ENCODE measurements around the gene GNG14. TPM values are rescaled to one million over a fixed set of nuclear protein-coding genes. Genes with fewer than 3 reads are reported as not detected.
A peak's percentile ranks its signal among the peaks of the same experiment; 100 is the strongest.
"Not testable (repeated sequence)": the region's sequence is repeated elsewhere in the genome, so short reads cannot be mapped to it uniquely, and the experiment has no call there.

The GNG14 gene
- total RNA-seq, 1 experiment from 2014 or later: not detected

GRCh38 chr19:12696366-12697335 is 8.9 kb downstream of the GNG14 start, which contains the start of gene FBXW9:
TSS of gene FBXW9 (minus strand) at chr19:12696631. CDS start at chr19:12696581, 50 bp downstream.
- DNase-seq (ENCODE audit: low spot score): peak; percentile 90

- DNase-seq (ENCODE audit: low spot score): not testable (repeated sequence)
Measured at GRCh38 chr19:12697425-12697824, 9.6 kb downstream of the GNG14 start.

- DNase-seq (ENCODE audit: low spot score): no peak
Measured at GRCh38 chr19:12698138-12698537, 10.3 kb downstream of the GNG14 start.

- DNase-seq (ENCODE audit: low spot score): no peak
Measured at GRCh38 chr19:12701596-12702282, 13.9 kb downstream of the GNG14 start.

GRCh38 chr19:12703046-12703445 is 15.2 kb downstream of the GNG14 start:
- no peak for DNase-seq (ENCODE audit: low spot score)

- no peak for DNase-seq (ENCODE audit: low spot score)
Measured at GRCh38 chr19:12705169-12705568, 17.4 kb downstream of the GNG14 start.

- DNase-seq (ENCODE audit: low spot score): no peak
Measured at GRCh38 chr19:12705654-12706331, 18.0 kb downstream of the GNG14 start.

- no peak for DNase-seq (ENCODE audit: low spot score)
Measured at GRCh38 chr19:12706332-12706718, 18.5 kb downstream of the GNG14 start.

GRCh38 chr19:12708641-12709040 is 20.8 kb downstream of the GNG14 start:
- DNase-seq (ENCODE audit: low spot score): no peak

- DNase-seq (ENCODE audit: low spot score): no peak
Measured at GRCh38 chr19:12711187-12711586, 23.4 kb downstream of the GNG14 start.

- DNase-seq (ENCODE audit: low spot score): not testable (repeated sequence)
Measured at GRCh38 chr19:12712077-12712476, 24.3 kb downstream of the GNG14 start.

GRCh38 chr19:12713304-12713703 is 25.5 kb downstream of the GNG14 start:
- DNase-seq (ENCODE audit: low spot score): not testable (repeated sequence)

- DNase-seq (ENCODE audit: low spot score): no peak
Measured at GRCh38 chr19:12715102-12715501, 27.3 kb downstream of the GNG14 start.

- no peak for DNase-seq (ENCODE audit: low spot score)
Measured at GRCh38 chr19:12715929-12716328, 28.1 kb downstream of the GNG14 start.

GRCh38 chr19:12720296-12720695 is 32.5 kb downstream of the GNG14 start:
- DNase-seq (ENCODE audit: low spot score): no peak

GRCh38 chr19:12720851-12721655 is 33.3 kb downstream of the GNG14 start:
- no peak for DNase-seq (ENCODE audit: low spot score)

GRCh38 chr19:12721656-12722565 is 34.1 kb downstream of the GNG14 start:
- DNase-seq (ENCODE audit: low spot score): peak; percentile 28

- DNase-seq (ENCODE audit: low spot score): peak; percentile 99
Measured at GRCh38 chr19:12722566-12723380, 35.0 kb downstream of the GNG14 start.

- DNase-seq (ENCODE audit: low spot score): no peak
Measured at GRCh38 chr19:12723381-12723640, 35.5 kb downstream of the GNG14 start.
